Ramos (cell line): ENCODE measurements around the gene CCDC107.

ENCODE experiments used
- in situ Hi-C: fragments of 300-500 bp; cut with MboI; formaldehyde crosslinking; loops from one replicate; pipeline ENCODE4 v1.14.3; 2022; ENCODE audit warnings: low sequenced_read_pairs; ENCODE audit not compliant: unreplicated experiment

The CCDC107 gene

DNA sequence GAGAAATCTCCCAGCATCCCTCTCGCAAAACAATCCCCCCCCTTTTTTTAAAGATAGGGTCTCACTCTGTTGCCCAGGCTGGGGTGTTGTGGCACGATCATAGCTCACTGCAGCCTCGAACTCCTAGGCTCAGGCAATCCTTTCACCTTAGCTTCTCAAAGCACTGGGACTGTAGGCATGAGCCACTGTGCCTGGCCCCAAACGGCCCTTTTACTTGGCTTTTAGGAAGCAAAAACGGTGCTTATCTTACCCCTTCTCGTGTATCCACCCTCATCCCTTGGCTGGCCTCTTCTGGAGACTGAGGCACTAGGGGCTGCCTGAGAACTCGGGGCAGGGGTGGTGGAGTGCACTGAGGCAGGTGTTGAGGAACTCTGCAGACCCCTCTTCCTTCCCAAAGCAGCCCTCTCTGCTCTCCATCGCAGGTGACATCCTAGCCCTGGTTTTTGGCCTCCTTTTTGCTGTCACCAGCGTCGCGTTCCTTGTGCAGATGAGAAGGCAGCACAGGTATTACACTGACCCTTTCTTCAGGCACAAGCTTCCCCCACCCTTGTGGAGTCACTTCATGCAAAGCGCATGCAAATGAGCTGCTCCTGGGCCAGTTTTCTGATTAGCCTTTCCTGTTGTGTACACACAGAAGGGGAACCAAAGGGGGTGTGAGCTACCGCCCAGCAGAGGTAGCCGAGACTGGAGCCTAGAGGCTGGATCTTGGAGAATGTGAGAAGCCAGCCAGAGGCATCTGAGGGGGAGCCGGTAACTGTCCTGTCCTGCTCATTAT, 22.4 kb downstream of the CCDC107 start:
- in situ Hi-C loops, result no loop called here

DNA sequence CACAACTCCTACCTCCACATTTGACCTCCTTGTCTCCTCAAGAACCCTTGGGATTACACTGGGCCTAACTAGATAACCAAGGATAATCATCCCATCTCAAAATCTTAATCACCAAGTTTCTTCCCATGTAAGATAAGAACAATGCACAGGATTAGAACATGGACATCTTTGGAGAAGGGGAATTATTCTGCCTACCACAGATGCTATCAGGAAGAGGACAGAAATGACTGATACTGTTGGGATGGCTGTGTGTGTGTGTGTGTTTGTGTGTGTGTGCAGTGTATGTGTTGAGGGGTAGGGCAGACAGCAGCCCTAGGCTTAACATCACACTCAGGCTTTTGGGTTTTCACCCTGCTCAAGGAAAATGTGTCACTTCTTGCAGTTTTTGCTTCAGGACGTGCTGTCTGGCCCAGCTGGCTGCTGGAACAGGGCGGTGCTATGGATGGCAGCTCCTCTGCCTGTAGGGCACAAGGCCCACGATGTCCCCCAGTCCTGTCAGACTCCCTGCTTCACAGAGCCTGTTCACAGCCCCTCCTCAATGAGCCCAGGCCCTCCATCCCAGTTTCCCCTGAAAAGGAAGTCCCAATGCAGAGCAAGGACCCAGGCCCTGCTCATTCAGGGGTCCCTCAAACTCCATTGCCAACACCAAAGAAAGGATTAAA, 23.4 kb downstream of the CCDC107 start:
- in situ Hi-C loops, result no loop called here

DNA sequence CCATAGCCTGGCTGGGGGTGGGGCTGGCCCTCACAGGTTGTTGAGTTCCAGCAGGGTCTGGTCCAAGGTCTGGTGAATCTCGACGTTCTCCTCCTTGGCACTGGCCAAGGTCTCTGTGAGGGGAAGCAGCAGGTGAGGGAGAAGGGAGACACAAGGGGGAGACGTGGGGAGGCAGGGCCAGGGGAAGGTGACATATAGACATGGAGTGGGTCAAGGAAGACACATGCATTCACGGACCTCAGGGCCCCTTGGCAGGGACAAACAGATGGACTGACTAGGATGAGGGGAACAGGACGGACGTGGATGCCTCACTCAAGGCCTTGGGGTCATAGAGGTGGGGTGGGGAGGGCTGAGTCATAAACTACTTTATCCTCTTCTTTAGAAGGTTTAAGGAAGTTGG, 24.0 kb downstream of the CCDC107 start:
- in situ Hi-C loops, result no loop called here

DNA sequence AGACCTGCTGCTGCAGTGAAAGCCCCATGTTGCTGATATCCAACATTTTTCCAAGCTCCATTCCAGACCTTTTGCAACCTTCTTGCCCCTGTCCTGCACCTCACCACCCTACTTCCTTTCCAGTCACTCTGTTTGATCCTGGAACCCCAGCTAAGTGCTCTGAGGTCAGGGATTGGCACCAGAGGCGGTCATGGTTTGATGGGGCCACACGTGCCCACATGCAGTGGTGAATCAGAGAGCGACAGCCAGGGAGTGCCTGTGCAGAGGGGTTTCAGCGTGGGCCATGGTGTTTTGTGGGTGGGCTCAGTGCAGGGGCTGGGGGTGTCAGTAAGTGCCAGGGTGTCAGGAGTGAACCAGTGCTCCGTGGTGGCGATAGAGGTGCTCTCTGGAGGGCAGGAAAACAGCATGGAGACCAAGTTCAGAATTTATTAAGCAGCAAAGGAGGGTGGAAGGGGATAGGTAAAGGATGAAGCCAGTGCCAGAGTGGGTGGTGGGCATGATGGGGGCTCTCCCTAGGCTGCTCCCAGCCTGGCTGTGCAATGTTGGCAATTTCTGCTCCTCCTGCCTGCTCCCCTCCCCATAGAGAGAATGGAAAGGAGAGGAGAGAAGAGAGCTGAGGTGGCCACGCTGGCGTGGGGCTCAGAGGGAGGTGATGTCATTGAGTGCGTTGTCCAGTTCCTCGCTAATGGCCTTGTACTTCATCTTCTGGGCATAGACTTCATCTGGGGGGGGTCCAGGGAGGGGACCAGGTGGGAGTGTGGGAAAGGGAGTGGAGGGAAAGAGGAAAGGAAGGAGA, 24.6 kb downstream of the CCDC107 start:
- in situ Hi-C loops, result no loop called here

DNA sequence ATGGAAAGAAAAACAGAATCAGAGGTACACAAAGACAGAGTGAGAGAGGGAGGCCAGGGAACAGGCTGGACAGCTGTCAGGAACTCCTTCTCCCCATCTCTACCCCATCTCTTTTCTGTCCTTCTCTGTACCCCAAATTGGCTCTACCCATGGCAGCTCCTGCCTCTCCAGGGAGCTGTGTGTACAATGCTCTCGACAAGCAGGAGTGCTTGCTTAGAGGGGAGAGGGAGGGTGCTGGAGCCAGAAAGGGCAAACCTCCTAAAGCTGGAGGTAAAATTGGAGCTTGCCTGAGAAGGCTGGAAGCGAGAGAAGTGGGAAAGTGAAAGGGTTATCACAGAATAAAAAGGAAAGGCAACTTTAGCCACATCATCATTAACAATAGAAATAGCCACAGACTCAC, 25.2 kb downstream of the CCDC107 start:
- in situ Hi-C loops, result no loop called here

DNA sequence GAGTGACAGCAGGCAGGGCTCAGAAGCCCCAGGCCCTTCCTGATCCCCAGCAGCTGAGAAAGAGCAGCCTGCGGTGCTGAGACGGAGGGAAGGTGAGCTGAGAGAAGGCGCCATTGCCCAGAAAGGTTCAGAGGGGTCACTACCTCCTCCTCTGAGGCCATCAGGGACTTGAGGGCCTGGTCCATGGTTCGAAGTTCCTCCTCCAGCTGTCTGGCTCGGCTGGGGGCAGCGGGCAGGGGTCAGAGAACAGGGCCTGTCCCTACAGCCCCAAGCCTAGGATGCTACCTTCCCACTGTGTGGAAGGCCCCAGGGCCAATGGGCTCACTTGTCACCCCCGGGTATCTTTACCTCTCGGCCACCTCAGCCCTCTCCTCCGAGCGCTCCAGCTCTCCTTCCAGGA, 26.8 kb downstream of the CCDC107 start:
- in situ Hi-C loops, result no loop called here

DNA sequence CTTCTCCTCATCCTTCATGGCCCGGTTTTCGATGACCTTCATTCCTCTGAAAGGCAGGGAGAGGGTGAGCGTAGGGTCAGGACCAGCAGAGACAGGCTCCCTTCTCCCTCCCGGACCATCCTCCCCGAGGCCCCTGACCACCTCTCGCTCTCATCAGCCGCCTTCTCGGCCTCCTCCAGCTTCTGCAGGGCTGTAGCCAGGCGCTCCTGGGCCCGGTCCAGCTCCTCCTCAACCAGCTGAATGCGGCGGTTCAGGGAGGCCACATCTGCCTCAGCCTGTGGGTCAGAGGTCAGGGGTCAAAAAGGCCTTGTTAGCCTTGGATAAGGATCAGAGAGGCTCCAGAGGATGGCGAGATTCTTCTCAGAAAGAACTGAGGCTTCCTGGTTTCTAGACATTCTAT, 27.4 kb downstream of the CCDC107 start:
- in situ Hi-C loops, result no loop called here

DNA sequence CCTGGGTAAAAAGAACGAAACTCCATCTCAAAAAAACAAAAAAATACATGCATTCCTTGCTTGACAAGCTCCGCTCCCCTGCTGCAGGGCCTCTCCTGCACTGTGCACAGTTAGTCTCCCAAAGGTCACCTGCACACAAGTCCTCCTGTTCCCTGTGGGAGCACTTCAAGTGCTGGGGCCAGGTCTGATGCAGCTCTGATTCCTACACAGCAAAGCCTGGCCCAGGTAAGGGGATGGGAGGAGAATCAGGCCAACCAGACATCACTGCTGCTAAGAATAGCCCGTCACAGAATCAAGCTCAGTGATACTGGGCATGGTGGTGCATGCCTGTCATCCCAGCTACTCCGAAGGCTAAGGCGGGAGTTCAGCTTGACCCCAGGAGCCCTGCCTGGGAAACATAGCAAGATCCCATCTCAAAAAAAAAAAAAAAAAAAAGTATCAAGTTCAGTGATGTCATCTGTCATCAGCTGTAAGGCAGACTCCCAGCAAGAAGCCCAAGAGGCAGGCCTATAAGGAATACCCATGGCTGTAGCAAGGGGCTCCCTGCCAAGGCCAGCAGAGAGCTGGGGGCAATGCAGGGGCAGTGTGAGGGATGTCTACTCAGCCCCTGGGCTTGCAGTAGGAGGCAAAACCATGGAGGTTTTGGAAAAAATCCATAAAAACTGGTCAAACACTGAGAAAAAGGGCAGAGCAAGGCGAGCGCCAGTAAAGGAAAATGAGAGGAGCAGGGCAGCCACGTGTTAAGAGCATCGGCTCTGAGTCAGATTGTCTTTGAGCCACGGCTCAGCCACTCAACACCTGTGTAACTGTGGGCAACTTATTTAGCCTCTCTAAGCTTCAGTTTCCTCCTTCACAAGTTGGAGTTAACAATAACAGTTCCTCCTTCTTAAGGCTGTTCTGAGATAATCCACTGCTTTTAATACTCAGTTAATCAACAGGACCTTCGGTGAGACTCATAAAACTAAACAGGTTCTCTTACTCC, 28.4 kb downstream of the CCDC107 start:
- in situ Hi-C loops, result no loop called here

DNA sequence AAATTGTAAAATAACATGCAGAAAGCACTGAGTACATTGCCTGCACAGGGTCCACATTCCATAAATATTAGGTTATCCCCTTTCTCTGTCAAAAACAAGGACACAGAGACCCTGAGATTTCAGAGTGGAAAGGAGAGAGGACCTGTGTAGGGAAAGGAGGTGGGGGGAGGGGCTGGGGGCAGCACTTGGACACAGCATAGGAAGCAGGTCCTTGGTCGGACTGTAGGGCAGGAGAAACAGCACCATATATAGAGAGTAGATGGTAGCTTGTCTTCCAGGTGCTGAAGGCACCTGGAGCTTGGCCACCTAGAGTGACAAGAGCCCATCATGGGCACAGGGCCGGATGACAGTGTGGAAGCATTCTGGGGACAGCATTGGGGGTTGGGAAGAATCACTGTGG, 29.2 kb downstream of the CCDC107 start:
- in situ Hi-C loops, result no loop called here

DNA sequence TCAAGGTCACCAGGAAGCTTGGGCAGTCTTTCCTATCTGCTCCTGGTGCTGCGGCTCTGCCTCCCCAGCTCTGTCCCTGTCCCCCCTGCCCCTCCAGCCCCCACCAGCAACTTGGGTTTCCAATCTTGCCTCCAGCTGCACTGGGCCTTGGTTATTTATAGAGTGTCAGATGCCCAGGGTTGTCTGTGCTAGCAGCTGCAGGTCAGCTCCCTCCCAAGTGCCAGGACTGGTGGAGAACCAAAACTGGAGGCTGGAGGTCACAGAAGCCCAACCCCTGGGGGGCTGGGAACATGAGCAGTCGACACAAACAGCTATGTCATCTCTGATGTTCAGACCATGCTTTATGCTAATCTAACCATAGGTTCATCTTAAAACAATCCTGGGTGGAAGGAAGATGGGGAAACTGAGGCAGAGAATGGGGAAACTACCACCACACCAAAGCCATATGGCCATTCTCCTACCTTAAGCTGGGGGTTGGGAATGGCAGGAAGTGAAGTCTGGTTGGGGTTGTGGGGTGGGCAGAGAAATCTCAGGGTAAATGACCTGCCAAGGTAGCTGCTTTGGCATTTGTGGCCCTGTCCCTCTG, 30.0 kb downstream of the CCDC107 start:
- in situ Hi-C loops, result no loop called here

DNA sequence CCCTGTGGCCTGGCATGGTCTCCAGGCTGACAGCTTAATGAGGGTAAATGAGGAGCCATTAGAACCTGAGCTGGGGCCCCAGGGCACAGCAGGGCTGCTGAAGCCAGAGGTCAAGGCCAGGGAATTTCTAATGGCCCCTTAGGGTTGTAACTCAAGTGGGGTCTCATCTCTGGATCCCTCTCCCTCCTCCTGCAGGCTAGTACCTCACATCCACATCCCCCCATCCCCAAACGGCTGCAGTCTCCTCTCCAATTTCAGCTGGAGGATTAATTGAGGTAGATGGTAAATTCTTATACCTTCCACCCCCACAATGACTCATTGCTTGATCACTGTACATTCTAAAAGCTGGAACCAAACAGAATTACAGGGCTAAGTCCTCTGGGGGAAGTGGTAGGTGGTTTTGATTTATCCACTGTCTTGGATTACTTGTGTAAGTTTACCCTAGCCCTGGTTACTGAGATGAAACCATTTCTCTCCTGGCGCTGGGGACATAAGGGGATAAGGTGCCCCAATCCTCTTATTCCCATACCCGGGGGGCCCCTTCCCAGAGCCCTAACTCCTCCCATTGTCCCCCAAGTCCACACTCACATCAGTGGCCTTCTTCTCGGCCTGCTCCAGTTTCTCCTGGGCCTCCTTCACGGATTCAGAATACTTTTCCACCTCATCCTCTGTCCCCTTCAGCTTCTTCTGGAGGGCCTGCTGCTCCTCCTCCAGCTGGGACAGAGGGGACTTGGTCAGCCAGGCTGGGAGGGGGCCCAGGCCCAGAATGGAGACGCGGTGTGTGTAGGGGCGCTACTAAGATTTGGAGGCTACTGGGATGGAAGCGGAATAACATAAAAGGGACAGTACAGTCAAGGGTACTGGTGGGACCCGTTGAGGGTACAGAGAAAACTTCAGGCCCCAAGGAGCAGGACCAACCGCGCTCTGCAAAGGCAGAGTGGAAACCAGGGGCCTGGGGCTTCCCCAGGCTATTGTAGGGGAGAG, 30.8 kb downstream of the CCDC107 start:
- in situ Hi-C loops, result no loop called here

DNA sequence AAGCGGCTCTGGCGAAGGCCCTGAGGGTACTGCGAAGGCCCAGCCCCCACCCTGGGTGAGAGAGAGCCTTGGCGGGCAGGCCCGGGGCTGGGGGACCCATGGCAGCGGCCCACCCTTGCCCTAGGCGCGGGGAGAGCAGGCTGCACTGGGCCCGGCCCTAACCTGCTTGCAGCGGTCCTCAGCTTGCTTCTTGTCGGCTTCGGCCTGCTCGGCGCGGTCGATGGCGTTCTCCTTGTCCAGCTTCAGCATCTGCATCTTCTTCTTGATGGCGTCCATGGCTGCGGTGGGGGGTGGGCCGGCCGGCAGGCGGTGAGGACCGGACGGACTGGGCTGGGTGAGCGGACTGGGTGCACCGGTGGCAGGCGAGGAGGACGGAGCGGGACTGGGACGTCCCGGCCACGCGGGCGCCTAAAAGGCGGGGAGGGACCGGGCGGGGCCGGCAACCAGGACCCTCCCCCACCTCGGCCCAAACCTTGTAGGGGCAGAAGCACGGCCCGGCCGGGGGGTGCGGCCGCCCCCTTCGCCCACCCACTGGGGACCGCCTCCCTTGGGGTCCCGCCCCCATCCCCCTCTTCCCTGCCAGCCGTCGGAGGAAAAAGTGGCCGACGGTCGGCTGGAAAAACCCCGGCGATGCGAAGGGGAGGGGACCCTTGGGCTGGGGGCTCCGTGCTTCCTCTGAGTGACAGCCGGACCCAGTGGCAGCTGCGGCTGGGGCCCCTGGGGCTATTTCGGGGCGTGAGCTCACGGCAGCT, 31.6 kb downstream of the CCDC107 start, which contains the start of gene TPM2:
TSS of gene TPM2 (minus strand) at position 384 of the 752 bp plus-strand sequence. CDS start at position 276, 108 bp downstream.
- in situ Hi-C loops, result no loop called here

DNA sequence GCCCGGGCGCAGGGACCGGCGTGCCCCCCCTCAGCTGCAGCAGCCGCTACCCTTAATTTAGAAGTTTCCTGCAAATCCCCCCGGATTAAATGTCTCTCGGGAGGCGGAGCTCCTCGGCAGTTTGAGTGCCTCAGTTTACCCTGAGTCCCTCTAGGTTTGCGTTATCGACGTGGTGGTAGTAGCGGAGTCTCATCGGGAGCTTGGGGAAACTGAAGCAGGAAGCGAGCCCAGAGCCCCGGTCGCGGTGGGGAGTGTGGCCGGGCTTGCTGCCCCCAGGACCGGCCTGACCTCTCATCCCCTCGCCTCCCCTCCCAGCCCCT, 32.2 kb downstream of the CCDC107 start:
- in situ Hi-C loops, result no loop called here

DNA sequence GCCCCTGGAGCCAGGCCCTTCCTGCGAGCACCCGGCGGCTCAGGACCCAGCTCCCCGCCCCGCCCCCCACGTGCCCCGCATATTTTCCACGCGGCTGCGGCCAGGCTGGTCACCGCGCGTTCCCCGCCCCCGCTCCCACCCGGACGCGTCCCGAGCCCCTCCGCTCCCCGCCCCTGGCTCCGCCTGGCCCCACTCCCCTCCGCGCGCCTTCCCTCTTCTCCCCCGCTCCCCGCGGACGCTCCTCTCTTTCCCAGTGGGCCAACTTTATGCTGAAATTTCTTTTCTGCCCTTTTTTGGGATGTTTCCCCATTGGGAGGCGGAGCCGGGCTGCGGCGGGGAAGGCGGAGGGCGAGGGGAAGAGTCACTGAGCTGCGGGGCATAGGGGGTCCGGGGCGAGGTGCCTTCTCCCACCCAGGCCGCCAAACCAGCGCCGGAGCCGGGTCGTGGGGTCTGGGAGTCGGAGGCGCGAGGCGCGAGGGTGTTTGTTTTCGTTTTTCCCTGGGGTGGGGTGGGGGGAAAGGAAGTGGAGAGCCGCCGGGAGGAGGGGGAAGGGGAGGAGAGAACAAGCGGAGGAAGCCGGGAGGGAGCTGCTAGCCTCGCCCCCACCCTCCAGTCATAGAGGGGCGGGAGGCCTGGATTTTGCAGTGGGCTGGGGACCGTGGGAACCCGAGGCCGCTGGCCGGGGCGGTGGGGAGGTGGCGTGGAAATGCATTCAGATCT, 32.7 kb downstream of the CCDC107 start:
- in situ Hi-C loops, result no loop called here

DNA sequence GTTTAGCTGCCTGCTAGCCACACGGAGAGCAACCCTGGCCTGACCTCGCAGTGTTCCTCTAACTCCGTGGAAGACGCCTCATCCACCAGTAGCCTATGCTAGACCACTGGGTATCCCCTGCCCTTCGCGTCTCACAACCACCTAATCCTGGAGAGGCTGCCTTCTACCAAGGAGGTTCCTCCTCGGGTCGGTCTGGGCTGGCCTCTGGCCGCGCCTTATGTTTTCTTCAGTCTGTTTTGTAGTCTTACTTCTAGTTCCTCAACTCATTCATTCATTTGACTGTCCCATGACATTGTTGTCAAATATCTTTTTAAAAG, 33.2 kb downstream of the CCDC107 start:
- in situ Hi-C loops, result no loop called here

DNA sequence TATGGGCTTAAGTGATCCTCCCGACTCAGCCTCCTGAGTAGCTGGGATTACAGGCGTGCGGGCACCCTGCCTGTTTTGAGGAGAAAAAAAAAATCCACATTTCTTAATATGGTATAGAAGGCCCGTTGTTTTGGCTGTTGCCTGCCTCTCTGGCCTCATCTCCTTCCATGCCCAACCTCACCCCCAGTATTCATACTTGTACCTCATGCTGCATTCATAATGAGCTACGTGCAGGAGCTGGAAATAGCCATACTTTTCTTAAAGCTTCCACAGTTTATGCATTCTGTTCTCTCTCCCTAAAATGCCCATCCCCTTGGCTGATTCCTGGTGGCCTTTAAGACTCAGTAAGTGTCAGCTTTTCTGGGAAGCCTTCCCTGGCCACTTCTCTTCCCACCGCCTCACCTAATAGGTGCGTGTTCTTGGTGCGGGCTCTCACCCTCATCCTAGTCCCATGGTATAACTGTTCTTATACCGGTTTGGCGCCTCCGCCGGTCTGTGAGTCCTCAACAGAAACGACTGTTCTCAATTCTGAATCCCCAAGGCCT, 33.7 kb downstream of the CCDC107 start:
- in situ Hi-C loops, result no loop called here

DNA sequence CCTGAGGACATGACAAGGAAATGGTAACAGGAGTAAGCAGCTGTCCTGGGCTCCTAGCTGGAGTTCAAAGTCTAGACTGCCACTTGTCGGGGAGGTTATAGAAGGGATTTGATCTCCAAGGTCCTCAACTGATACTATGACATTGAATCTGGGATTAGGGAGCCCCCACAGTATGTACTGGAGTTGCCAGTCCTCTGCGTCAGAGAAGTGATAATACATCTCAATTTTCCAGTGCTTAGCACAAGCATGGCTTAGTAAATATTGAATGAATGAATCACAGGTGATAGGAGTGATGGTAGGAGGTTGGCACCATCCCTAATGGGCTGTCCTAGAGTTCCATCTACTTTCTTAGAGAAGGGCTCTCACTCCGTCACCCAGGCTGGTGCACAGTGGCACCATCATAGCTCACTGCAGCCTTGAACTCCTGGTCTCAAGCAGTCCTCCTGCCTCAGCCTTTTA, 37.9 kb downstream of the CCDC107 start:
- in situ Hi-C loops, result no loop called here
